KOPT-K1 (cell line): ENCODE data around the gene PPP1R3F.
"Not testable (repeated sequence)": the region's sequence is repeated elsewhere in the genome, so short reads cannot be mapped to it uniquely, and the experiment has no call there.

ENCODE experiments used
- H3K27ac ChIP-seq: fragments of 200-600 bp; sonication (generic); 2 replicates; pipeline ENCODE4 v1.5.1; 2016; ENCODE audit warnings: antibody characterized with exemption, mild to moderate bottlenecking, low read depth, low read length; ENCODE audit not compliant: poor library complexity, severe bottlenecking
- H3K36me3 ChIP-seq: fragments of 200-600 bp; sonication (generic); 2 replicates; pipeline ENCODE4 v1.5.1; 2017; ENCODE audit warnings: antibody characterized with exemption, mild to moderate bottlenecking, low read length, moderate library complexity; ENCODE audit not compliant: insufficient read depth
- H3K9me3 ChIP-seq: fragments of 200-600 bp; sonication (generic); 2 replicates; pipeline ENCODE4 v1.5.1; 2017; ENCODE audit warnings: antibody characterized with exemption, low read length, mild to moderate bottlenecking; ENCODE audit not compliant: insufficient read depth, poor library complexity, severe bottlenecking

PPP1R3F gene

DNA sequence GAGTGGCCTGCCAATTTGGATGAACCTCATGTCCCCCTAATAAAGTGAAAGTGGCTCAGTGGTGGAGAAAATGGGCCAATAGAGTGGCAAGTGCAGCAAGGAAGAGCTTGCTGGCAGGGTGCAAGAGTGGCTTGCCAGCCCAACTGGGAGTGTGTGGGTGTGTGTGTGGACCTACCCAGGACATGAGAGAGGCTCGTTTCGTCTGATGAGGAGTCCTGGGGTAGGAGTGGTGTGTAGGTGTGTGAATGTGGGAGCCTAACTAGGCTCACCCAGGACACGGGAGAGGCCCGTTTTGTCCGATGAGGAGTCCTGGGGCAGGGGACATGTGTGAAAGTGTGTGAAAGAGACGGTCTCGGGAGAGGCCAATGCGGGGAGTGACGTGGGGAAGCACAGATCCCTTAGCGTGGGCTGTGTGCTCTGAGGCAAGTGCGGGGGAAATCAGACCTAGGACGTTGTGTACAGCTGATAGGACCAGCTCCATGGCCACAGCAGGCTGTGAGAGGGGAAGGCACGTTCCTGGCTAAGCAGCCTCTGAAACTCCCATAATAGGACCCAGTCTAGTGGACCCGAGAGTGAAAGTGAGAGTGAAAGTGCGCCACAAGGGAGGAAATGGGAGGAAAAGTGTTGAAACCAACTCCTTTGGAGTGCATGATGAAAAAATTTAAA, 39.1 kb downstream of the PPP1R3F start:
- Histone ChIP-seq H3K9me3 (no peaks in the 10 kb centered on the region), H3K36me3 (no peaks in the 10 kb centered on the region), H3K27ac (peak overlapping the region; percentile 65)

- Histone ChIP-seq H3K36me3 (no peaks in the 10 kb centered on the region), H3K9me3 (no peaks in the 10 kb centered on the region), H3K27ac (peak overlapping the region; percentile 65)
Observed at GRCh38 chrX:49309401-49309981, 39.9 kb downstream of the PPP1R3F start.

- Histone ChIP-seq H3K27ac (no peak overlapping the region), H3K9me3 (no peaks in the 10 kb centered on the region)
Observed at GRCh38 chrX:49310371-49310770, 40.8 kb downstream of the PPP1R3F start.

GRCh38 chrX:49312176-49312575, 42.6 kb downstream of the PPP1R3F start:
- no peaks in the 10 kb centered on the region for H3K9me3 ChIP-seq
- no peaks in the 10 kb centered on the region for H3K36me3 ChIP-seq
- H3K27ac ChIP-seq, result no peak overlapping the region

More at GRCh38 chrX:49310371-49310770, 40.8 kb downstream of the PPP1R3F start:
- no peaks in the 10 kb centered on the region for H3K36me3 ChIP-seq

- H3K27ac ChIP-seq, result no peak overlapping the region
- no peaks in the 10 kb centered on the region for H3K9me3 ChIP-seq
- H3K36me3 ChIP-seq, result no peaks in the 10 kb centered on the region
Observed at GRCh38 chrX:49316085-49316484, 46.5 kb downstream of the PPP1R3F start.

DNA sequence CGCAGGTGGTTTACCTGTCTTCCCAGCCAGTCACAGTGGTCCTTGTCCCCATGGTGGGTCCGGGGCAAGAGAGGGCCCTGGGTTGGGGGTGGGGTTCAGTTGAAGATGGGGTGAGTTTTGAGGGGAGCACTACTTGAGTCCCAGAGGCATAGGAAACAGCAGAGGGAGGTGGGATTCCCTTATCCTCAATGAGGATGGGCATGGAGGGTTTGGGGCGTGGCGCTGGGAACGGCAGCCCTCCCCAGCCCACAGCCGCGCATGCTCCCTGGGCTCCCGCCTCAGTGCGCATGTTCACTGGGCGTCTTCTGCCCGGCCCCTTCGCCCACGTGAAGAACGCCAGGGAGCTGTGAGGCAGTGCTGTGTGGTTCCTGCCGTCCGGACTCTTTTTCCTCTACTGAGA, 52.1 kb downstream of the PPP1R3F start, which contains the start of gene GAGE12J:
TSS of gene GAGE12J (plus strand) at position 301 of the 400 bp plus-strand sequence. CDS start 1,157 bp downstream, outside the sequence.
- H3K36me3 ChIP-seq, H3K27ac ChIP-seq, H3K9me3 ChIP-seq: not testable (repeated sequence)

GRCh38 chrX:49322266-49322665, 52.7 kb downstream of the PPP1R3F start:
- not testable (repeated sequence) for H3K36me3 ChIP-seq, H3K27ac ChIP-seq, H3K9me3 ChIP-seq

GRCh38 chrX:49323735-49324134, 54.1 kb downstream of the PPP1R3F start:
- H3K36me3 ChIP-seq, H3K27ac ChIP-seq, H3K9me3 ChIP-seq: not testable (repeated sequence)

- H3K9me3 ChIP-seq, H3K27ac ChIP-seq, H3K36me3 ChIP-seq: not testable (repeated sequence)
Observed at GRCh38 chrX:49330421-49330820, 60.8 kb downstream of the PPP1R3F start.

GRCh38 chrX:49331282-49331681, 61.7 kb downstream of the PPP1R3F start, which contains the start of gene GAGE13:
Gene GAGE13 (plus strand): TSS chrX:49331582. CDS start chrX:49332738, 1,156 bp downstream.
- H3K9me3 ChIP-seq, H3K36me3 ChIP-seq: not testable (repeated sequence)

GRCh38 chrX:49331841-49332240, 62.2 kb downstream of the PPP1R3F start:
- not testable (repeated sequence) for H3K9me3 ChIP-seq, H3K27ac ChIP-seq, H3K36me3 ChIP-seq

More at GRCh38 chrX:49331282-49331681, 61.7 kb downstream of the PPP1R3F start, which contains the start of gene GAGE13:
- H3K27ac ChIP-seq, result not testable (repeated sequence)
